ENCODE measurements around the gene GOT1.

Gene GOT1

GRCh38 chr10:99432881-99433280, 2.5 kb upstream of the GOT1 start:
- DNase-seq = no peak

DNA sequence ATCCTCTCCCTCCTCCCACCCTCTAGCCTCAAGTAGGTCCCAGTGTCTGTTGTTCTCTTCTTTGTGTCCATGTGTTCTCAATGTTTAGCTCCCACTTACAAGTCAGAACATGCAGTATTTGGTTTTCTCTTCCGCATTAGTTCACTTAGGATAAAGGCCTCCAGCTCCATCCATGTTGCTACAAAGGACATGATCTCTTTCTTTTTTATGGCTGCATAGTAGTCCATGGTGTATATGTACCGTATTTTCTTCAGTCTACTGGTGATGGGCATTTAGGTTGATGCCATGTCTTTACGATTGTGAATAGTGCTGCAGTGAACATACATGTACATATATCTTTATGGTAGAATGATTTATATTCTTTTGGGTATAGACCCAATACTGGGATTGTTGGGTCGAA, 1.6 kb upstream of the GOT1 start:
- DNase-seq = no peak

DNA sequence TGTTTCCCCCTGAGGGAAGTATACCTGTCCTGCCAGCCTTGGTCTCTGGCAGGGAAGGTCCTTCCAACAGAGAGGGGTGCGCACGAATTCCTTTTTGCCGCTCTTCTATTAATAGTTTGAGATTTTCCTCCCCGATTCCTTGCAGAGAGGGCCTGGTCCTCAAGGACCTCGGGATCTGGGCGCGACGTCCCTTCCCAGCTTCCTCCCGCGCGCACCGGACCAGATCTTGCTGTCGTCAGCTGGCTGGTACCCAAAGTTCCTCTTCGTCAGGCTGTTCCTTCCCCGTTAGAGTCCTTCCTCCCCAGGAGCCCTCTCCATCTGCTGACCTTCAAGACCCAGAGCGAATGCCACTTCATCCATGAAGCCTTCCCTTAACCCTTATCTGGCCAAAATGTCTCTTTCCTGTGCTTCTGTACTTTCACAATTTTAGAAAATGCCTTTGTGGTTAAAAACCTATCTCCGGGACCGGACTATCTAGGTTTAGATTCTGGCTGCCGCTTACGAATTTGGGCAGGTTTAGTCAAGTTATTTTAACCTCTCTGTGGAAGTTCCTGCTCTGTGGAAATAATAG, 851 bp upstream of the GOT1 start:
- DNase-seq = peak; percentile 23

DNA sequence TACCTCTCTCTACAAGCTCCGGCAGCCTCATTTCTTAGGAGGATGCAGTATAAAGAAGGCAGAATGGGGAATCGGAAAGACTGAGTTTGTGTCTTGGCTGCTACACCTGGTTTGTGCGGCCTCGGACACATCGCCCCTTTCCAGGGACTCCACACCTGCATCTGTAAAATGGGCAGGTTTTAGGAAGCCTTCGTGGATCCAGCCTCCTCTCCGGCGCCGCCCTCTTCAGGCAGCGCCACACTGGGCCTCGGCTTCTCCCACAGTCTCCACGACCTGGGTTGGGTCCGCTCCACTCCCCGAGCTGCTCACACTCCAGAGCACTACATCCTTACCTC, 341 bp downstream of the GOT1 start:
- no peak for DNase-seq

DNA sequence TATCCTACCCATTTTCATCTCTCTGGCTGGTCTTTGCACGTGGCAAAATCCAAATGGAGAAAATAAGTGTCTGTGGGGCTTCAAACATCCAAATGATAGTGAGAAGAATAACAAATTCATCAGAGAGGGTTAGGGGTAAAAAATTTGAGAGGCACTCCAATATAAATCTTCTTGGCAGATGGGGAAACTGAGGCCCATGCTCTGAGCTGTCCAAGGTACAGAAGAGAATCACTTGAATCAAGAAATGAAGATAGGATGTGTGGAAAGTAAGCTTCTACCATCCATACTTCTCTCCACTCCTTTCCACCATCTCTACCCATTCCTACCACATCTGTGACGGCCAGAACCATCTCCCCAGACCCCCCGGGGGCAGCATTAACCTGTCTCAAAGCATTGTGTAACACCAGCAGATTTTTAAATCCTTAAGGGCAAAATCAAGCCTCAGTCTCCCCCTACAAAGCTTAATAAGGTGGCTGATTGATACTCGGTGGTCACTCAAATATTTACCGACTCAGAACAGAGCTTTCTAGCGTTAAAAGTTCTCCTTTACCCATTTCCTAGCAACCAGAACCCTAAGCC, 818 bp downstream of the GOT1 start:
- no peak for DNase-seq

GRCh38 chr10:99427566-99428190, 2.7 kb downstream of the GOT1 start:
- no peak for DNase-seq

- DNase-seq = no peak
Measured at GRCh38 chr10:99426689-99427088, 3.7 kb downstream of the GOT1 start.

- DNase-seq = no peak
Measured at GRCh38 chr10:99425204-99425603, 5.2 kb downstream of the GOT1 start.

- no peak for DNase-seq
Measured at GRCh38 chr10:99424656-99425055, 5.8 kb downstream of the GOT1 start.

DNA sequence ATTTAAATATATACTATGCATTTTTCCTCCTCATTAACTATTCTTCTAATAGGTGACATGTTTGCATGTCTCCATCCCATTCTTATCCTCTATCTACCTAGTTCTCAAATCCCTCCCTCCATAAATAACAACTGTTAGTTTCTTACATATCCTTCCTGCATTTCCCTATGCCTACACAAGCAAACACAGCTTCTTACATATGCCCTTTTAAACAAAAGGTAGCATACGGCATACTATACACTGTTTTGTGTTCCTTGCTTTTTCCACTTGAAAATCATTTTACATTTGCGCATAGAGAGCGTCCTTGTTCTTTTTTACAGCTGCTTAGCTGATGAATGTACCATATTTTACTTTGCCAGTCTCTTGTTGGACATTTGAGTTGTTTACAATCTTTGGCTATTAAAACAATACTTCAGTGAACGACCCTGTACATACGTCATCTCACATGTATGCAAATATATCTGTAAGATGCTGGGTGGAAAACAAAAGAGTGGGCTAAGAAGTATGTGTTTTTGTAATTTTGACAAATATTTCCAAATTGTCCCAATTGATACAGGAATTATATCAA, 7.8 kb downstream of the GOT1 start:
- no peak for DNase-seq

DNA sequence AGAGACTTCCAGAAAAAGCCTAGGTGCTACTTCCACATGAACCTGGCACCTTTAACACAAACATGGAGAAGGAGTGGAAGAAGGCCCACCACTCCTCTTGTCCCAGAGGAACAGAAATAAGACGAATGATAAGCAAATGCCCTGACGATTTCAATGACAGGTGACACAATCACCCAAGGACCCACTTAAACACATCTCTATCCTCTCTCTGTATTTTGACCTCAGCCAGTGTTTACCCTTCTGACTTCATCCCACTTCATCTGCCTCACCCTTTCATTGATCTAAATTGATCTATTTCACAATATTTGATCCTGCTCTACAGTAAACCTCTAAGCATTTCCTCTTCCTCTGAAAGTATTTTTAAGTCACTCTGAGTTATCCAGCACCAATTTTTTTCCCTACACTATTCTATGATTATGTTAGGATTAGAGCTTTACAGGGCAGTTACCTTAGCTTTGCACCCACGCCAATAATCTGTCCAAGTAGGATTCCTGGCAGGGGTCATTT, 9.1 kb downstream of the GOT1 start:
- DNase-seq = no peak

DNA sequence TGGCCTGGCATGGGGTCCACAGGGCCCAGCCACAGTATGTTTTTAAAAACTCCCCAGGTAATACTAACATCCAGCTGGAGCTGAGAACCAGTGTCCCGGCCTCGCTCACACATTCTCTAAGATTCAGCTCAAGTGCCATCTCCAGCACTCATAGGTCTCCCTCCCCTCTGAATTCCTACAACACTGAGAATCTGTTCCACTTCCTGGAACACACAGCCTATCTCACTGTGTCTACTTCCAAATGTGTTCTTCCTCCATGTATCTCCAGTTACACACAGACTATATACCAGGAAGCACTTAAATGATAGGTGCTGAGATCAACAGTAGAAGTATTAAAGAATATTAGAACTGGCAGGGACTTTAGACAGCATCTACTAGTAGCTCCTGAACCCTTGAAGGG, 10.7 kb downstream of the GOT1 start:
- DNase-seq = no peak

DNA sequence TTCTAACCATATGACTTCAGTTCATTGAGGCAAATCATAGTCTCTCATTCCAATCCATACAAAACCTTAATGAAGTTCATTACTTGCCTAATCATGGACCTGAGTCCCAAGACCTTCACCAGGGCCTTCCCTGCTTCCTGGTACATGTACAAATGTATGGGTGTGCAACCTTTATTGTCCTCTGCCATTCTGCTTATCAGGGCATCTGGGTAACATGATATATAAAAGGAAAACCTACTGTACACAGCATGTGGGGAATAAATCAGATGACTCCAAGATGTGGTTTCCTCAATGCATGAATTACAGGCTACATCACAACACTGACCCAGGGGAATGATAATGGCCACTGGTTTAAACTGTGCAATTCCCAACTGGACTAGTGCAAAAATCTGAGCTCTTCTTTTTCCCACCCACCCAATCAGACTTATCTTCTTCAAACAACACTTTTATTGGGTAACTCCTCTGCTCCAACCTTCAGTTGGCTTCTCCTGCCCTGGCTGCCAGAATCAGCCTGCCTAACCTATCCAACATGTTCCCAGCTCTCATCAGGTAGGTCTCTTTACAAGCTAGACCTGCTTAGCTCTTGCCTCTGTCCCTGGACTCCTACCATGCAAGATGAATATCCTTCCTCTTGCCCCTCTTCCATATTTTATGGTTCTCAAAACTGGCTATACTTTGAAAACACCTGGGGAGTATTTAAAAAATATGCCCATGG, 11.4 kb downstream of the GOT1 start:
- DNase-seq = no peak

GRCh38 chr10:99412099-99412498, 18.3 kb downstream of the GOT1 start:
- DNase-seq = no peak

DNA sequence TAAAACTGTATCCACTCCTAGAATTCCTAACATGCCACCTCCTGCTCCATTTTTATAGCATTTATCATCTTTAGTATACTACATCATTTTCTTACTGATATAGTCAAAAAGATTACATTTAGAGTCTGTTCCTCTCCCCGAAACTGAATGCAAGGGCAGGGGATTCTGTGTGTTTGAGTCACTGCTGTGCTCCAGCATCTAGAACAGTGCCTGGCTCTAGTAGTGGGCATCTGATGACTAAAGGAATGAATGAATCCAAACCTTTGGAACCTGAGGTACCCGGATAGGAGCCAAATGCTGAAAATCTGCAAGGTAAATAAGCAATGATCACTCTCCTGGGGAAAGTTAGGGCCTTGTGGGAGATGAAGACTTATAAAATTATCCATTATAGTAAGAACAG, 18.9 kb downstream of the GOT1 start:
- DNase-seq = no peak

DNA sequence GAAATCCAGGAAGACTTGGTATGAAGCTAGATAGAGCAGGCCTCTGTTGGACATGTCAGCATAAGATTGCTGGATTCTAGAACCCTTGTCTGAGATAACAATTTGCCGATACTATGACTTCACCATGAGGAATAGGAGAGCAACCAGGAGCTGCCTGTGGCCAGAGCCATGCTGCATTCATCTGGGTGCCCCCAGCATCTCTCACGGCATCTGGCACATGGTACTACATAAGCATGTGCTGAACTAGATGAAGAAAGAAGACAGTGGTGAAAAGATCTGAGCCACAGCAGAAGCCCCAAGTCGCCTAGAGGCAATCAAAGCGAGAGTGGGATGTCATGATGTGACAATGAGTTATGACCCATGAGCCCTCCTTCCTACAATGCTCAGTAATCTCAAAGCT, 19.5 kb downstream of the GOT1 start:
- no peak for DNase-seq

DNA sequence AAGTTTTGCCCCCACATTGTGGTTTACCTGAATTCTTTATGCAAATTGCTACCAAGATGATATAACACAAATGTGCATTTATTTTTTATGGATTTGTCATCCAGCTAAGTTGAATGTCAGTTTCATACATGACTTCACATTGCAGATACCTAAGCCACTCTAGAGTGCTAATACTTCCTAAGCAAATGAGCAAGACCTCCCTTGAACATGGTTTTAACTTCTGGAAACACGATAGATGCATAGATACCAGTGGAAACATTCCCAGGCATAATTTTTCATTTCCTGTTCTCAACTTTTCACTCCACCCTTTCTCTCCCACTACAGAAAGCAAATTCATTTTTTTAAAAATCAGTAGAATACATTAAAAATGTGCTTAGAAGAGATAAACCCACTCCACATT, 20.3 kb downstream of the GOT1 start:
- DNase-seq = no peak

- no peak for DNase-seq
Measured at GRCh38 chr10:99406149-99406548, 24.3 kb downstream of the GOT1 start.

- peak; percentile 20 for DNase-seq
Measured at GRCh38 chr10:99403674-99404073, 26.8 kb downstream of the GOT1 start.

GRCh38 chr10:99399664-99400063, 30.8 kb downstream of the GOT1 start:
- no peak for DNase-seq

DNA sequence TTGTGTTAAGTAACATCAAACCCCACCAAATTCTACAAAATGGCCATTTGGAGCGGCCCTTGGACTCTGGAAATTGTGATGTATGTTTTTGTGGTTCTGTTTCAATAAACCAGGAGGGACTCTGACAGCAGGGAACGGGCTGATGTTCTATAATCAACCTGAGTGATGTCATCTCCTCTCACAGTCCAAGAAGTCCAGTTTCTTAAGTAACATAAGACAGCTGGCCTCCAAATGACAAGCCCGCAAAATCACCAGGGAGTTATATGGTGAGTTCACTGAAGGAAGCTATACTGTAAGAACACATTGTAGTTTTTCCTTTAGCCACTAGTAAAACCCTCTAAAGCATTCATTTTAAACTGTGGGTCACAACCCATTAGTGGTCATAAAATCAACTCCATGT, 34.0 kb downstream of the GOT1 start:
- no peak for DNase-seq

DNA sequence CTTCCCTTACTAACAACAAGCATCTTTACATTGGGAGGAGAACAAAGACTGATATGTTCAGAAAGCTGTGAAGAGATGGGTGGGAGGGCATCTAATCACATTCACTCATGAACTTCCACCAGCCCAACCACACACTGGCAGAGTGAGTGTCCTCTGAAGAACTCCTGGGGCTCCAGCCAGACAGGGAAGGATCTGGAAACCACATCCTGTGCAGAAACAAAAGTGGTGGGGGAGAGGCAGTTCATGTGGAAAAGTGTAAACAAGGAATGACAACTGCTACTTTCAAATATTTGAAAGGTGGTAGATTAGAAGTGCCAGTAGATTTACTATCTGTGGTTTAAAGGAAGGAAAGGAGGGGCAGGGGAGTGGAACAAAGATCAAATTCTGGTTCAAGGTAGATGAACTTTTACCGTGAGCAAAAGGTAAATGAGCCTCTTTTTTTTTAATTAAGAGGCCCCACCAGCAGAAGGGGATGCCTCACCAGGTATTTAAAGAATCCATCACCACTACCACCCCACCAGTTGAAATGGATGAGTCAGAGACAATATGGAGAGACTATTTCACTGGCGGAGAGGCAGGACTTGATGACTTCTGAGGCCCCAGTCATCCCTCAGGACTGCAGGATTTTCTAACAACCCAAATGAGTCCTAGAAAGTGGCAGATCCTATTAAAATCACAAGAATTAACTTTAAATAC, 34.5 kb downstream of the GOT1 start:
- DNase-seq = no peak

GRCh38 chr10:99394761-99395386, 35.5 kb downstream of the GOT1 start:
- DNase-seq = no peak
